K562 (cell line): ENCODE results near the gene BCR. TPM values are rescaled to one million over a fixed set of nuclear protein-coding genes. Genes with fewer than 3 reads are reported as not detected.

Experiments used
- ATAC-seq: fragments of 200-7000 bp; cut with Tn5 transposase; 3 replicates; pipeline ENCODE4 v1.9.1; 2020; ENCODE audit warnings: moderate library complexity
- BruUV-seq: library from RNA; stranded (reverse); fragments of 400-500 nt; replicated peaks from 2 replicates; lab custom pipeline; 2021; lab: Mats Ljungman, UMichigan
- CTCF ChIA-PET: fragments of 300-600 bp; formaldehyde crosslinking; extraction: SDS; loops from one replicate; lab custom pipeline; 2021; ENCODE audit warnings: low intra/inter-chr PET ratio; lab: Yijun Ruan, JAX
- POLR2A ChIA-PET: fragments of 300-600, 350-650 bp; sonication (Branson Sonifier 250); formaldehyde crosslinking; extraction: SDS; loops from one replicate; lab custom pipeline; 2021; ENCODE audit warnings: antibody characterized with exemption, inconsistent platforms; lab: Yijun Ruan, JAX
- DNase-seq, 4 experiments: peaks; one replicate each; pipeline versions ENCODE4 v3.0.0 to v3.0.0-alpha.2; 2011 to 2018; ENCODE audit warnings: low spot score in 3 of 4, mixed read lengths in 3 of 4; ENCODE audit errors: extremely low read depth in 1 of 4
- FAIRE-seq: peaks from 2 replicates; lab custom pipeline; 2011; peaks lifted over from hg19 to GRCh38; lab: Jason Lieb, UNC
- H2AFZ ChIP-seq: 2 replicates; pipeline ENCODE4 v1.6.0; 2011; ENCODE audit warnings: low read depth, low read length, control low read depth, inconsistent platforms
- H3K27ac ChIP-seq: fragments of 200-600 bp; 3 replicates; pipeline ENCODE4 v1.8.0; 2011; ENCODE audit warnings: low read depth, mild to moderate bottlenecking, control low read depth, inconsistent platforms, low read length, moderate library complexity, mixed read lengths; ENCODE audit errors: extremely low read depth
- H3K27me3 ChIP-seq, 2 experiments: fragments of 300-600 bp in 1 of 2; 2 replicates in 1 of 2; 3 replicates in 1 of 2; pipeline versions ENCODE4 v1.6.0 to v1.8.0; 2011; ENCODE audit warnings: inconsistent platforms in 2 of 2, low read length in 2 of 2, mild to moderate bottlenecking in 1 of 2, mixed read lengths in 1 of 2, moderate library complexity in 1 of 2; ENCODE audit not compliant: control insufficient read depth in 2 of 2, insufficient read depth in 2 of 2
- H3K36me3 ChIP-seq: fragments of 300-600 bp; 3 replicates; pipeline ENCODE4 v1.8.0; 2011; ENCODE audit warnings: mild to moderate bottlenecking, low read length, inconsistent platforms; ENCODE audit not compliant: control insufficient read depth, insufficient read depth
- H3K4me1 ChIP-seq, 2 experiments: fragments of 200-600 bp in 1 of 2; replicated peaks in 1 of 2; 2 replicates in 1 of 2; 3 replicates in 1 of 2; pipeline versions ENCODE4 v1.5.1 to v1.8.0; 2011; ENCODE audit warnings: inconsistent platforms in 2 of 2, low read length in 2 of 2, mild to moderate bottlenecking in 1 of 2, mixed read lengths in 1 of 2, moderate library complexity in 1 of 2; ENCODE audit not compliant: control insufficient read depth in 2 of 2, insufficient read depth in 2 of 2
- H3K4me2 ChIP-seq: 2 replicates; pipeline ENCODE4 v1.6.1; 2011; ENCODE audit warnings: low read length, control low read depth, inconsistent platforms, mixed read lengths; ENCODE audit not compliant: insufficient read depth
- H3K4me3 ChIP-seq: fragments of 200-600 bp; sonication (generic), shearing (Covaris generic); 2 replicates; pipeline ENCODE4 v1.5.1; 2016; ENCODE audit warnings: control low read depth, inconsistent platforms
- H3K79me2 ChIP-seq: fragments of 200-600 bp; 3 replicates; pipeline ENCODE4 v1.8.0; 2011; ENCODE audit warnings: low read length, inconsistent platforms; ENCODE audit not compliant: control insufficient read depth, insufficient read depth
- H3K9ac ChIP-seq, 2 experiments: 2 replicates each; pipeline versions ENCODE4 v1.6.0 to v1.6.1; 2011; ENCODE audit warnings: low read depth in 2 of 2, low read length in 2 of 2, control low read depth in 1 of 2, inconsistent platforms in 1 of 2, mild to moderate bottlenecking in 1 of 2, mixed read lengths in 1 of 2; ENCODE audit not compliant: insufficient read depth in 1 of 2
- H3K9me1 ChIP-seq: one replicate; pipeline ENCODE4 v1.6.0; 2011; ENCODE audit warnings: inconsistent platforms, mild to moderate bottlenecking, low read length, moderate library complexity; ENCODE audit not compliant: control insufficient read depth, insufficient read depth
- H3K9me3 ChIP-seq: replicated peaks from 2 replicates; pipeline ENCODE4 v1.5.1; 2011; ENCODE audit warnings: low read depth, low read length, inconsistent platforms; ENCODE audit not compliant: control insufficient read depth, insufficient read depth
- H4K20me1 ChIP-seq: replicated peaks from 2 replicates; pipeline ENCODE4 v1.6.1; 2011; ENCODE audit warnings: low read length, inconsistent platforms, mixed read lengths; ENCODE audit not compliant: control insufficient read depth, insufficient read depth
- CHCHD3 ChIP-seq: fragments of 250-450 bp; sonication (Bioruptor Pico); IDR thresholded peaks from 2 replicates; pipeline ENCODE4 v2.1.2; 2022; ENCODE audit warnings: mild to moderate bottlenecking
- E2F5 ChIP-seq: sonication (generic); formaldehyde crosslinking; IDR thresholded peaks from 2 replicates; pipeline ENCODE4 v1.8.0; 2022; ENCODE audit warnings: mild to moderate bottlenecking, missing genetic modification reagents
- ETV6 ChIP-seq, 3 experiments: fragments of 150-350 bp in 1 of 3; sonication (generic) in 1 of 3; formaldehyde crosslinking in 1 of 3; IDR thresholded peaks; 2 replicates each; pipeline versions ENCODE4 v1.6.1 to v1.8.0; 2014 to 2022; ENCODE audit warnings: borderline replicate concordance in 2 of 3, low read depth in 2 of 3, antibody characterized with exemption in 1 of 3, low read length in 1 of 3, mild to moderate bottlenecking in 1 of 3, missing genetic modification reagents in 1 of 3
- EZH2 ChIP-seq: IDR thresholded peaks from 2 replicates; pipeline ENCODE4 v1.6.1; 2012; ENCODE audit warnings: low read depth, mild to moderate bottlenecking, inconsistent platforms, low read length, borderline replicate concordance
- HNRNPK ChIP-seq: fragments of 200-400 bp; formaldehyde crosslinking; IDR thresholded peaks from one replicate; pipeline ENCODE4 v1.6.1; 2018; ENCODE audit warnings: mild to moderate bottlenecking, low read depth, low read length; ENCODE audit not compliant: poor library complexity, severe bottlenecking
- HOMEZ ChIP-seq: fragments of 250-450 bp; sonication (Bioruptor Pico); IDR thresholded peaks from 2 replicates; pipeline ENCODE4 v1.4.0; 2020; ENCODE audit warnings: mild to moderate bottlenecking, moderate library complexity
- MAFK ChIP-seq: IDR thresholded peaks from 2 replicates; pipeline ENCODE4 v1.6.1; 2011; ENCODE audit warnings: low read length, improper control_type of control experiment
- NR2C2 ChIP-seq, 2 experiments: fragments of 200-800 bp in 1 of 2; sonication (Bioruptor generic) in 1 of 2; sonication (generic) in 1 of 2; formaldehyde crosslinking in 1 of 2; IDR thresholded peaks; 2 replicates each; pipeline versions ENCODE4 v1.6.1 to v1.8.0; 2016 to 2022; ENCODE audit warnings: mild to moderate bottlenecking in 1 of 2, missing compliant biosample characterization in 1 of 2, missing genetic modification characterization in 1 of 2, missing genetic modification reagents in 1 of 2
- PML ChIP-seq: IDR thresholded peaks from 2 replicates; pipeline ENCODE4 v1.6.1; 2012; ENCODE audit warnings: low read length, inconsistent platforms
- POLR3A ChIP-seq: IDR thresholded peaks from 2 replicates; pipeline ENCODE4 v1.6.1; 2011; ENCODE audit warnings: borderline replicate concordance, mild to moderate bottlenecking, moderate library complexity; ENCODE audit not compliant: insufficient read length, insufficient read depth; ENCODE audit errors: extremely low read depth
- RAD21 ChIP-seq, 2 experiments: fragments of 250-450 bp in 1 of 2; fragments of 450-650 bp in 1 of 2; sonication (Bioruptor Pico) in 1 of 2; formaldehyde crosslinking in 1 of 2; IDR thresholded peaks in 1 of 2; conservative IDR thresholded peaks in 1 of 2; 2 replicates each; pipeline versions ENCODE4 v1.4.0 to v1.8.0; 2020 to 2022; ENCODE audit warnings: mild to moderate bottlenecking in 2 of 2, moderate library complexity in 1 of 2
- SNIP1 ChIP-seq: fragments of 450-650 bp; IDR thresholded peaks from 2 replicates; pipeline ENCODE4 v1.7.1; 2017; ENCODE audit warnings: low read depth, mild to moderate bottlenecking
- SP2 ChIP-seq: IDR thresholded peaks from 2 replicates; pipeline ENCODE4 v1.6.1; 2011; ENCODE audit warnings: mild to moderate bottlenecking, low read depth, low read length, moderate library complexity; ENCODE audit not compliant: poor library complexity, severe bottlenecking; ENCODE audit errors: extremely low read depth
- USF1 ChIP-seq: sonication (generic); formaldehyde crosslinking; IDR thresholded peaks from 2 replicates; pipeline ENCODE4 v1.9.0; 2022; ENCODE audit warnings: mild to moderate bottlenecking, missing genetic modification reagents
- ZNF212 ChIP-seq: fragments of 450-650 bp; formaldehyde crosslinking; IDR thresholded peaks from 2 replicates; pipeline ENCODE4 v1.4.0; 2020; ENCODE audit warnings: mild to moderate bottlenecking
- ZNF696 ChIP-seq: fragments of 250-450 bp; sonication (Bioruptor Pico); conservative IDR thresholded peaks from 2 replicates; pipeline ENCODE4 v1.4.0; 2020; ENCODE audit warnings: mild to moderate bottlenecking, moderate library complexity
- WGBS: fragments of 100-300 bp; shearing (Covaris generic); methylation state at CpG from one replicate; pipeline ENCODE4 v1.1.6; 2016; ENCODE audit warnings: low coverage, mixed read lengths; ENCODE audit not compliant: insufficient coverage; ENCODE audit errors: missing lambda C conversion rate; 5-methylcytosine and 5-hydroxymethylcytosine counted together
- in situ Hi-C: fragments of 300-500 bp; cut with MboI; formaldehyde crosslinking; loops from 4 replicates; pipeline ENCODE4 v1.15.0; 2018; ENCODE audit warnings: inconsistent platforms, mixed read lengths
- intact Hi-C: fragments of 100-400 bp; cut with micrococcal nuclease; formaldehyde crosslinking; loops from 2 replicates; pipeline ENCODE4 v1.14.2; 2022
- polyA plus RNA-seq, 8 experiments: library from polyadenylated mRNA; depleted of rRNA in 4 of 8; stranded (reverse) in 5 of 8; unstranded in 3 of 8; fragments of >200 nt; fragmentation: Nextera tagmentation in 2 of 8; fragmentation: Illumina TruSeq in 1 of 8; extraction: Ambion mirVana in 2 of 8; extraction: Trizol in 1 of 8; gene quantifications; 2 replicates each; pipeline versions ENCODE4 v1.2.1 to v1.2.3, GENCODE V29; 2011 to 2014; ENCODE audit warnings: inconsistent platforms in 1 of 8, missing spikeins in 1 of 8
- total RNA-seq, 7 experiments: library from RNA; depleted of rRNA in 6 of 7; stranded (reverse); fragments of >200 nt in 6 of 7; fragmentation: Illumina TruSeq in 2 of 7; extraction: Trizol in 2 of 7; gene quantifications; 2 replicates each; pipeline versions ENCODE4 v1.2.1 to v1.2.3, GENCODE V29; 2011 to 2021; ENCODE audit warnings: low replicate concordance in 1 of 7

The BCR gene
- total and polyA plus RNA-seq, 9 of the 15 experiments (the other 6 are each of a cell fraction or from before 2014, with no cell fraction given), result 0.41 to 150 (median 45.6) TPM

GRCh38 chr22:23289851-23290724 lies 109.8 kb downstream of the BCR start:
- TSS peak; percentile 18 for BruUV-seq
- FAIRE-seq (peak; percentile 95), DNase-seq (peak; percentile 81 to 92 (median 88)), ATAC-seq (peak; percentile 88)
- in situ Hi-C loops, result no loop called here
- 71% methylated on average over 17 of the region's 18 CpGs for WGBS
- Histone ChIP-seq H3K27me3 (no peaks in the 10 kb centered on the region), H3K9me1 (peaks cover 20% of the 10 kb centered on the region), H3K4me1 (peaks cover 0 to 15% of the 10 kb centered on the region in 2 experiments; a peak in 1 of 5 replicates), H3K36me3 (peaks cover 53% of the 10 kb centered on the region; the same call in 2 of the 3 replicates), H3K9me3 (no peaks in the 10 kb centered on the region), H3K9ac (peak overlapping the region in 1 of 2 experiments; percentile 31; a peak in 1 of 4 replicates), H4K20me1 (peaks cover 46% of the 10 kb centered on the region), H3K4me3 (no peak overlapping the region), H3K4me2 (no peak overlapping the region), H3K79me2 (no peaks in the 10 kb centered on the region), H2AFZ (no peak overlapping the region), H3K27ac (no peak overlapping the region)
- POLR2A ChIA-PET, result interaction anchor here (0.5 to 2.1 kb wide), 10 partner anchors 11 to 446 kb away, joined by 3 to 9 read pairs (median 4); no protein-coding TSS in a partner anchor
- CTCF ChIA-PET, result interaction anchor here (0.9 to 15.3 kb wide), 4 partner anchors 8 to 331 kb away, joined by 3 to 800 read pairs (median 12); partner anchors contain the start of gene BCR
- intact Hi-C loops, result loop anchor here (10.0 kb wide), 1 partner anchor 445 kb away; no protein-coding TSS in a partner anchor
- TF ChIP-seq PML (no peak), HNRNPK (no peak), ETV6 (IDR thresholded peaks at IDR 0.05; ENCODE audit: borderline replicate concordance in 1 of 2, low read depth in 2 of 2, low read length in 1 of 2) (no peak), ETV6 (CRISPR knock-in tag; IDR thresholded peaks at IDR 0.05; ENCODE audit: borderline replicate concordance) (no peak), RAD21 (CRISPR knock-in tag; conservative IDR thresholded peaks at IDR 0.05 in 1 of 2, IDR thresholded peaks at IDR 0.05 in 1 of 2) (peak in 1 of 2 experiments; percentile 81; a peak in 2 of 4 replicates), NR2C2 (CRISPR knock-in tag; IDR thresholded peaks at IDR 0.05) (no peak), NR2C2 (tag; IDR thresholded peaks at IDR 0.05) (no peak), CHCHD3 (CRISPR knock-in tag) (0 out of 2 replicates have a peak, but pooled peaks have one; percentile 24), EZH2 (no peak), HOMEZ (CRISPR knock-in tag) (no peak), E2F5 (CRISPR knock-in tag) (no peak), USF1 (CRISPR knock-in tag) (no peak), SP2 (peak; percentile 26), MAFK (peak; percentile 39; the same call in 1 of the 2 replicates), SNIP1 (no peak), ZNF696 (CRISPR knock-in tag) (no peak), ZNF212 (CRISPR knock-in tag) (no peak), POLR3A (no peak)
